BLaER1 (cell line): ENCODE data around the gene MTRR.

Experiments
- H3K27ac ChIP-seq: shearing (Covaris generic); formaldehyde crosslinking; 2 replicates; pipeline ENCODE4 v1.8.1; 2022
- H3K27me3 ChIP-seq: shearing (Covaris generic); formaldehyde crosslinking; 2 replicates; pipeline ENCODE4 v1.8.1; 2022
- H3K36me3 ChIP-seq: shearing (Covaris generic); formaldehyde crosslinking; 2 replicates; pipeline ENCODE4 v1.8.1; 2022
- H3K4me1 ChIP-seq: shearing (Covaris generic); formaldehyde crosslinking; 2 replicates; pipeline ENCODE4 v1.8.1; 2022
- H3K4me2 ChIP-seq: shearing (Covaris generic); formaldehyde crosslinking; 2 replicates; pipeline ENCODE4 v1.8.1; 2022
- H3K4me3 ChIP-seq: shearing (Covaris generic); formaldehyde crosslinking; 2 replicates; pipeline ENCODE4 v1.8.1; 2022
- H3K9ac ChIP-seq: shearing (Covaris generic); formaldehyde crosslinking; 2 replicates; pipeline ENCODE4 v1.8.1; 2022
- H3K9me3 ChIP-seq: shearing (Covaris generic); formaldehyde crosslinking; 2 replicates; pipeline ENCODE4 v1.8.1; 2022
- H4K20me1 ChIP-seq: shearing (Covaris generic); formaldehyde crosslinking; 2 replicates; pipeline ENCODE4 v1.8.1; 2022
- Cebpa-rat ChIP-seq: shearing (Covaris generic); IDR thresholded peaks from 2 replicates; pipeline ENCODE4 v1.8.1; 2022

The MTRR gene

GRCh38 chr5:7844901-7845300, 24.0 kb upstream of the MTRR start:
- Histone ChIP-seq H3K4me2 (no peak overlapping the region), H3K4me1 (no peaks in the 10 kb centered on the region), H3K9me3 (peaks cover 9% of the 10 kb centered on the region), H3K9ac (no peak overlapping the region), H3K27ac (no peak overlapping the region), H4K20me1 (no peaks in the 10 kb centered on the region), H3K36me3 (no peaks in the 10 kb centered on the region), H3K4me3 (no peak overlapping the region), H3K27me3 (peaks cover 11% of the 10 kb centered on the region)
- TF ChIP-seq Cebpa-rat: no peak

DNA sequence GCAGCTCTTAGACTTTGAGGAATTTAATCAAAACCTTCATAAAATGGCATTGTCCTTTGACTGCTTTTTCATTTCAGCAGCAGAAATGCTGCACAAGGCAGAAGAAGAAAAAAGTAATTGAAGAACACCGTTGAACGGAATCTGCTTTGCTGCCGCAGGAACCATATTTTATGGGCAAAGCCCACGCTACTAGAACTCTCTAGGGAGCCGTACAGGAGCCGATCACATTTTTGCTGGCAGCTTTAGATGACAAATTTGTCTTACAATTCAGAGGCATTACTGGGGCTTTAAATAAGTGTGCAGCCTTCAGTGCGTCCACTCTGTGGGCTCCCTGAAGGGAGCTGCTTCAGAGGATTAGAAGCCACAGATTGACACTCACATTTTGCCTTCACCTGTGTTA, 23.4 kb upstream of the MTRR start:
- Histone ChIP-seq H3K4me1 (no peaks in the 10 kb centered on the region), H3K36me3 (no peaks in the 10 kb centered on the region), H3K4me3 (no peak overlapping the region), H3K9ac (no peak overlapping the region), H3K27me3 (peaks cover 15% of the 10 kb centered on the region), H3K4me2 (no peak overlapping the region), H3K9me3 (peaks cover 13% of the 10 kb centered on the region), H3K27ac (no peak overlapping the region), H4K20me1 (no peaks in the 10 kb centered on the region)
- no peak for TF ChIP-seq Cebpa-rat

DNA sequence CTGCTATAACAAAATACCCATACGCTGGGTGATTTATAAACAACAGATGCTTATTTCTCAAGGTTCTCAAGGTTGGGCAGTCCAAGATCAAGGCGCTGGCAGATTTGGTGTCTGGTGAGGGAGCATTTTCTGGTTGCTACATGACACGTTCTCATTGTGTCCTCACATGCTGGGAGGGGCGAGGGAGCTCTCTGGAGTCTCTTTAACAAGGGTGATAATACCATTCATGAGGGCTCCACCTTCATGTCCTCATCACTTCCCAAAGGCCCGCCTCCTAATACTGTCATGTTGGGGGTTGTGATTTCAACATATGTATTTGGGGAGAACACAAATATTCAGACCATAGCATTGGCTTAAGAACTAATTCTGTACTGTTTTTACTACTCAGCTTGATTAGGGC, 22.6 kb upstream of the MTRR start:
- H3K4me2 ChIP-seq: no peak overlapping the region
- TF ChIP-seq Cebpa-rat: no peak
- H3K4me1 ChIP-seq: no peaks in the 10 kb centered on the region
- no peak overlapping the region for H3K27ac ChIP-seq
- H3K27me3 ChIP-seq: peaks cover 22% of the 10 kb centered on the region
- peaks cover 21% of the 10 kb centered on the region for H3K9me3 ChIP-seq
- H3K36me3 ChIP-seq: no peaks in the 10 kb centered on the region
- no peak overlapping the region for H3K4me3 ChIP-seq
- H4K20me1 ChIP-seq: no peaks in the 10 kb centered on the region
- no peak overlapping the region for H3K9ac ChIP-seq

GRCh38 chr5:7848296-7848695, 20.7 kb upstream of the MTRR start:
- no peak for TF ChIP-seq Cebpa-rat
- H3K27me3 ChIP-seq: peaks cover 32% of the 10 kb centered on the region
- H3K9ac ChIP-seq: no peak overlapping the region
- H3K9me3 ChIP-seq: peaks cover 32% of the 10 kb centered on the region
- no peak overlapping the region for H3K4me2 ChIP-seq
- H3K4me1 ChIP-seq: no peaks in the 10 kb centered on the region
- H4K20me1 ChIP-seq: no peaks in the 10 kb centered on the region
- H3K4me3 ChIP-seq: no peak overlapping the region
- no peak overlapping the region for H3K27ac ChIP-seq
- H3K36me3 ChIP-seq: no peaks in the 10 kb centered on the region

- no peak overlapping the region for H3K9ac ChIP-seq
- H3K4me1 ChIP-seq: no peaks in the 10 kb centered on the region
- H3K4me2 ChIP-seq: no peak overlapping the region
- H3K27ac ChIP-seq: no peak overlapping the region
- TF ChIP-seq Cebpa-rat: no peak
- peaks cover 32% of the 10 kb centered on the region for H3K27me3 ChIP-seq
- no peak overlapping the region for H3K4me3 ChIP-seq
- H3K36me3 ChIP-seq: no peaks in the 10 kb centered on the region
- peaks cover 40% of the 10 kb centered on the region for H3K9me3 ChIP-seq
- no peaks in the 10 kb centered on the region for H4K20me1 ChIP-seq
Measured at GRCh38 chr5:7849681-7850394, 19.1 kb upstream of the MTRR start.

GRCh38 chr5:7850395-7851239, 18.3 kb upstream of the MTRR start, which contains the start of gene CFAP90:
Gene CFAP90 (minus strand): TSS chr5:7851133. CDS start chr5:7851021, 112 bp downstream.
- no peaks in the 10 kb centered on the region for H3K36me3 ChIP-seq
- H3K9ac ChIP-seq: no peak within 1 kb of the TSS
- H3K27ac ChIP-seq: no peak within 1 kb of the TSS
- H3K27me3 ChIP-seq: peaks cover 32% of the 10 kb centered on the region
- H4K20me1 ChIP-seq: no peaks in the 10 kb centered on the region
- no peak within 1 kb of the TSS for H3K4me2 ChIP-seq
- peaks cover 41% of the 10 kb centered on the region for H3K9me3 ChIP-seq
- H3K4me3 ChIP-seq: no peak within 1 kb of the TSS
- no peak for TF ChIP-seq Cebpa-rat
- no peaks in the 10 kb centered on the region for H3K4me1 ChIP-seq

DNA sequence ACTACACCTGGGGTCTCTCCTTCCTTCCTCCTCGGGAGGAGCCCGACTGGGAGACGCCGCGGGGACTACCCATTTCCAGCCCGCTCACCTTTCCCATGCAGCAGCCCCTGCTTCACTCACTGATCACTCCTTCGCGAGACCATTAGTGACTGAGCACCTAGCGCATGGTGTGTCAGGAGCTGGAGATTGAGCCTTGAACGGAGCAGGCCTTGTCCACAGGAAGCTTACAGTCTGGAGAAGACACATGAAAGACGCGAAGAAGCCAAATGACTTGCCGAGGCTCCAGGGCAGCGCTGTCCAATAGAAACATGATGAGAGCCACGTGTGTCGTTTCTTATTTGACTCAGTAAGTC, 17.7 kb upstream of the MTRR start:
- no peak overlapping the region for H3K4me3 ChIP-seq
- H3K4me2 ChIP-seq: no peak overlapping the region
- TF ChIP-seq Cebpa-rat: no peak
- H3K27ac ChIP-seq: no peak overlapping the region
- no peaks in the 10 kb centered on the region for H3K4me1 ChIP-seq
- no peak overlapping the region for H3K9ac ChIP-seq
- H3K36me3 ChIP-seq: no peaks in the 10 kb centered on the region
- H3K27me3 ChIP-seq: peaks cover 32% of the 10 kb centered on the region
- peaks cover 41% of the 10 kb centered on the region for H3K9me3 ChIP-seq
- H4K20me1 ChIP-seq: no peaks in the 10 kb centered on the region

GRCh38 chr5:7851617-7852289, 17.2 kb upstream of the MTRR start:
- TF ChIP-seq Cebpa-rat: no peak
- no peak overlapping the region for H3K9ac ChIP-seq
- no peak overlapping the region for H3K4me3 ChIP-seq
- H4K20me1 ChIP-seq: no peaks in the 10 kb centered on the region
- peaks cover 41% of the 10 kb centered on the region for H3K9me3 ChIP-seq
- no peaks in the 10 kb centered on the region for H3K4me1 ChIP-seq
- H3K36me3 ChIP-seq: no peaks in the 10 kb centered on the region
- peaks cover 32% of the 10 kb centered on the region for H3K27me3 ChIP-seq
- H3K4me2 ChIP-seq: no peak overlapping the region
- H3K27ac ChIP-seq: no peak overlapping the region

- Histone ChIP-seq H3K9ac (no peak overlapping the region), H3K27me3 (peaks cover 32% of the 10 kb centered on the region), H4K20me1 (no peaks in the 10 kb centered on the region), H3K36me3 (peaks cover 3% of the 10 kb centered on the region), H3K27ac (no peak overlapping the region), H3K4me2 (no peak overlapping the region), H3K4me1 (no peaks in the 10 kb centered on the region), H3K9me3 (peaks cover 41% of the 10 kb centered on the region), H3K4me3 (no peak overlapping the region)
- no peak for TF ChIP-seq Cebpa-rat
Measured at GRCh38 chr5:7852542-7852941, 16.4 kb upstream of the MTRR start.

- Histone ChIP-seq H3K4me3 (no peak overlapping the region), H3K27me3 (peaks cover 32% of the 10 kb centered on the region), H4K20me1 (no peaks in the 10 kb centered on the region), H3K4me1 (no peaks in the 10 kb centered on the region), H3K36me3 (peaks cover 7% of the 10 kb centered on the region), H3K9ac (no peak overlapping the region), H3K9me3 (peaks cover 41% of the 10 kb centered on the region), H3K27ac (no peak overlapping the region), H3K4me2 (no peak overlapping the region)
- TF ChIP-seq Cebpa-rat: no peak
Measured at GRCh38 chr5:7852988-7853387, 16.0 kb upstream of the MTRR start.
